PC-9 (cell line): ENCODE results near the gene LYRM2. TPM values are rescaled to one million over a fixed set of nuclear protein-coding genes. Genes with fewer than 3 reads are reported as not detected.

Source experiments
- BruUV-seq: library from RNA; stranded (reverse); fragments of 400-500 nt; replicated peaks from 2 replicates; lab custom pipeline; 2021; lab: Mats Ljungman, UMichigan
- CTCF ChIA-PET: fragments of 300-600 bp; sonication (Branson Sonifier 250); formaldehyde crosslinking; loops from one replicate; lab custom pipeline; 2022; ENCODE audit warnings: antibody characterized with exemption; lab: Charles Lee
- POLR2A ChIA-PET: fragments of 300-600 bp; sonication (Branson Sonifier 250); formaldehyde crosslinking; loops from one replicate; lab custom pipeline; 2022; ENCODE audit warnings: antibody characterized with exemption; ENCODE audit not compliant: unreplicated experiment; lab: Charles Lee
- DNase-seq, 2 experiments: peaks; one replicate each; pipeline versions ENCODE4 v3.0.0 to v3.0.0-alpha.2; 2015 to 2022; ENCODE audit warnings: mixed read lengths in 1 of 2
- H2AFZ ChIP-seq: fragments of 200-600 bp; sonication (generic); 2 replicates; pipeline ENCODE4 v1.8.1; 2017; ENCODE audit warnings: antibody characterized with exemption
- H3F3A ChIP-seq: fragments of 200-600 bp; sonication (generic); 2 replicates; pipeline ENCODE4 v1.8.1; 2017; ENCODE audit warnings: antibody characterized with exemption, mild to moderate bottlenecking, low read depth; ENCODE audit not compliant: insufficient read depth
- H3K27ac ChIP-seq: fragments of 200-600 bp; sonication (generic); 2 replicates; pipeline ENCODE4 v1.6.1; 2016; ENCODE audit warnings: mixed run types
- H3K27me3 ChIP-seq: fragments of 200-600 bp; sonication (generic); 2 replicates; pipeline ENCODE4 v1.6.1; 2016; ENCODE audit warnings: low read depth, mixed run types; ENCODE audit not compliant: insufficient read depth
- H3K36me3 ChIP-seq: fragments of 200-600 bp; sonication (generic); 2 replicates; pipeline ENCODE4 v1.6.1; 2016; ENCODE audit warnings: low read depth, mixed run types
- H3K4me1 ChIP-seq: fragments of 200-600 bp; sonication (generic); replicated peaks from 2 replicates; pipeline ENCODE4 v1.6.1; 2016; ENCODE audit warnings: mixed run types; ENCODE audit not compliant: insufficient read depth
- H3K4me2 ChIP-seq: fragments of 200-600 bp; sonication (generic); 2 replicates; pipeline ENCODE4 v1.6.1; 2017; ENCODE audit warnings: mixed run types
- H3K4me3 ChIP-seq: fragments of 200-600 bp; sonication (generic); 2 replicates; pipeline ENCODE4 v1.6.1; 2016; ENCODE audit warnings: mixed run types
- H3K79me2 ChIP-seq: fragments of 200-600 bp; sonication (generic); 2 replicates; pipeline ENCODE4 v1.6.1; 2017; ENCODE audit warnings: low read depth, mixed run types
- H3K9me2 ChIP-seq: fragments of 200-600 bp; sonication (generic); 2 replicates; pipeline ENCODE4 v1.8.1; 2017; ENCODE audit warnings: mild to moderate bottlenecking; ENCODE audit not compliant: insufficient read depth
- H3K9me3 ChIP-seq: fragments of 200-600 bp; sonication (generic); 2 replicates; pipeline ENCODE4 v1.8.1; 2016; ENCODE audit warnings: low read depth; ENCODE audit not compliant: insufficient read depth
- H4K20me1 ChIP-seq: fragments of 200-600 bp; sonication (generic); 2 replicates; pipeline ENCODE4 v1.8.1; 2017; ENCODE audit not compliant: insufficient read depth
- EZH2 ChIP-seq: fragments of 200-600 bp; sonication (generic); IDR thresholded peaks from 2 replicates; pipeline ENCODE4 v1.8.0; 2017; ENCODE audit warnings: antibody characterized with exemption, low read depth
- intact Hi-C: fragments of 100-400 bp; cut with micrococcal nuclease; formaldehyde crosslinking; loops from one replicate; pipeline ENCODE4 v1.10.0; 2022; ENCODE audit not compliant: unreplicated experiment
- total RNA-seq: library from RNA; stranded (reverse); gene quantifications from 2 replicates; pipeline ENCODE4 v1.2.3, GENCODE V29; 2021
- TF ChIP-seq, protein P1 (sequence below): fragments of 200-600 bp; sonication (generic); conservative IDR thresholded peaks from 2 replicates; pipeline ENCODE4 v1.6.1; 2017; ENCODE audit warnings: mixed run types, antibody characterized with exemption, mild to moderate bottlenecking, moderate library complexity

LYRM2 gene
- total RNA-seq, 1 experiment from 2014 or later, result 24.2 TPM

DNA sequence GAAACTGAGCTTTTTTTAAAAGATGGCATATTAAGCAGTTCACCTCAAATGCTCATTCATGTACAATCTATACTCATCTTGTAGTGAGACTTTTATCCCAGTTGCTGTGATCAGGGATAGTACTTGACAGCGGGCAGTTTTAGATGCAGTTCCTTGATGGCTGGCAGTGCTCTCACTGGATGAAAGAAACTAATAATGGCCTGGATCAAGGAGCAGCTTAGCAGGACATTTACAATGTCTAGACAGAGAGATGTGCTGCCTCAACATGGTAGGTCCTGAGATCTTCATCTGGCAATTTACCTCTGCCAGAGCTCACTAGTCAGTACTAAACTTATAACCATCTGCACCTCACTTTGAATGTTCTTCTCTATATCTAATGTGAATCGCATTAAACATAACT lies 46.8 kb upstream of the LYRM2 start:
- H3K27ac ChIP-seq, result no peak overlapping the region
- intact Hi-C loops, result no loop called here
- no peaks in the 10 kb centered on the region for H3F3A ChIP-seq
- no TSS peak for BruUV-seq
- no peaks in the 10 kb centered on the region for H3K9me2 ChIP-seq
- ChIA-PET CTCF (no interaction called here), POLR2A (interaction anchor here (0.5 kb wide), 1 partner anchor 40 kb away, joined by 5 read pairs; no protein-coding TSS in a partner anchor)
- TF ChIP-seq, protein P1, sequence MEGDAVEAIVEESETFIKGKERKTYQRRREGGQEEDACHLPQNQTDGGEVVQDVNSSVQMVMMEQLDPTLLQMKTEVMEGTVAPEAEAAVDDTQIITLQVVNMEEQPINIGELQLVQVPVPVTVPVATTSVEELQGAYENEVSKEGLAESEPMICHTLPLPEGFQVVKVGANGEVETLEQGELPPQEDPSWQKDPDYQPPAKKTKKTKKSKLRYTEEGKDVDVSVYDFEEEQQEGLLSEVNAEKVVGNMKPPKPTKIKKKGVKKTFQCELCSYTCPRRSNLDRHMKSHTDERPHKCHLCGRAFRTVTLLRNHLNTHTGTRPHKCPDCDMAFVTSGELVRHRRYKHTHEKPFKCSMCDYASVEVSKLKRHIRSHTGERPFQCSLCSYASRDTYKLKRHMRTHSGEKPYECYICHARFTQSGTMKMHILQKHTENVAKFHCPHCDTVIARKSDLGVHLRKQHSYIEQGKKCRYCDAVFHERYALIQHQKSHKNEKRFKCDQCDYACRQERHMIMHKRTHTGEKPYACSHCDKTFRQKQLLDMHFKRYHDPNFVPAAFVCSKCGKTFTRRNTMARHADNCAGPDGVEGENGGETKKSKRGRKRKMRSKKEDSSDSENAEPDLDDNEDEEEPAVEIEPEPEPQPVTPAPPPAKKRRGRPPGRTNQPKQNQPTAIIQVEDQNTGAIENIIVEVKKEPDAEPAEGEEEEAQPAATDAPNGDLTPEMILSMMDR, result no peak
- no peak for TF ChIP-seq EZH2
- H3K27me3 ChIP-seq, result no peaks in the 10 kb centered on the region
- H3K79me2 ChIP-seq, result no peaks in the 10 kb centered on the region
- H3K4me1 ChIP-seq, result no peaks in the 10 kb centered on the region
- no peaks in the 10 kb centered on the region for H3K36me3 ChIP-seq
- H2AFZ ChIP-seq, result no peak overlapping the region
- H3K4me3 ChIP-seq, result no peak overlapping the region
- H3K9me3 ChIP-seq, result no peaks in the 10 kb centered on the region
- DNase-seq, result no peak
- H4K20me1 ChIP-seq, result no peaks in the 10 kb centered on the region
- no peak overlapping the region for H3K4me2 ChIP-seq

DNA sequence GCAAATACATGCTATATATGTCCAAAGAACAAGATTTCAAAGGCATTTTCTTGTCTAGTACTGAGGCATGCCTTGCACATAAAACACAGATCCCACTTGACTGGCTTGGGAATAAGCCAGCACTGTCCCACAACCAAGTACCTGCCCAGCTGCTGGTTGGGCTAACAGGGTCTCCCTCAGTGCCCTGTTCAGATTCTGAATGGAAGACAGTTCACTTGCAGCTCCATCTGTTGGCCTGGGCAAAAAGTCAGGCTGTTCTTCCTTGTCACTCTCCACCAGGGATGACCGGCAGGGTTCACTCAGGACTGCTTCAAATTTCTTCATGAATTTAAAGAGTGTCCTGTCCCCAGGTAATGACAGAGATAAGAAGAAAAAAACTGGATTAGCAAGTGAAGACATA lies 44.4 kb upstream of the LYRM2 start:
- ChIA-PET POLR2A (no interaction called here), CTCF (no interaction called here)
- no TSS peak for BruUV-seq
- Histone ChIP-seq H2AFZ (no peak overlapping the region), H3K79me2 (no peaks in the 10 kb centered on the region), H3K27me3 (no peaks in the 10 kb centered on the region), H3K4me3 (no peak overlapping the region), H3K4me1 (no peaks in the 10 kb centered on the region), H3K9me3 (no peaks in the 10 kb centered on the region), H3F3A (no peaks in the 10 kb centered on the region), H3K36me3 (no peaks in the 10 kb centered on the region), H3K4me2 (no peak overlapping the region), H3K9me2 (no peaks in the 10 kb centered on the region), H4K20me1 (no peaks in the 10 kb centered on the region), H3K27ac (no peak overlapping the region)
- intact Hi-C loops, result no loop called here
- TF ChIP-seq, protein P1, result no peak
- no peak for TF ChIP-seq EZH2
- no peak for DNase-seq

DNA sequence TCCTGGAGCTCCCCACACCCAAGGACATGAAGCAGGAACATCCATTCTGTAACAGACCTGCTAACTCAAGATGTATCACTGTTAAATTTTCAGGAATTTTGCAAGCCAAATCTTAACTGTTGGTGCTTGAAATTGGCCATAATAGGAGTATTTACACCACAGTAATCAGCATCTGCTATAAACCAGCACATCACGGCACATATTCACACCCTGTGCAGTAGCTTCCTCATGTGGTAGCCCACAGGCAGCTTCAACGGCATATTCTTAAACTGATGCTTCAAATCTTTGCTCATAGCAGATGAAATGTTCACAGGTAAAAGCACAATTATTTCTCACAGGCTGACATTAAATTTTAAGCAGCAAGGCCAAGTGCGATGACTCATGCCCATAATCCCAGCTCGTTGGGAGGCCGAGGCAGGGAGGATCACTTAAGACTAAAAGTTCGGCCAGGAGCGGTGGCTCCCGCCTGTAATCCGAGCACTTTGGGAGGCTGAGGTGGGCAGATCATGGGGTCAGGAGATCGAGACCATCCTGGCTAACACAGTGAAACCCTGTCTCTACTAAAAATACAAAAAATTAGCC lies 43.5 kb upstream of the LYRM2 start:
- Histone ChIP-seq H3K4me3 (no peak overlapping the region), H3K4me1 (no peaks in the 10 kb centered on the region), H4K20me1 (no peaks in the 10 kb centered on the region), H3F3A (no peaks in the 10 kb centered on the region), H3K36me3 (no peaks in the 10 kb centered on the region), H3K27me3 (no peaks in the 10 kb centered on the region), H3K4me2 (no peak overlapping the region), H2AFZ (no peak overlapping the region), H3K27ac (no peak overlapping the region), H3K9me3 (no peaks in the 10 kb centered on the region), H3K9me2 (no peaks in the 10 kb centered on the region), H3K79me2 (no peaks in the 10 kb centered on the region)
- no TSS peak for BruUV-seq
- TF ChIP-seq EZH2, result no peak
- TF ChIP-seq, protein P1, result no peak
- CTCF ChIA-PET, result no interaction called here
- no peak for DNase-seq
- POLR2A ChIA-PET, result no interaction called here
- intact Hi-C loops, result no loop called here
